Neural cell (in vitro differentiated cells): Measurements from ENCODE around the gene SETD1A. TPM values are rescaled to one million over a fixed set of nuclear protein-coding genes. Genes with fewer than 3 reads are reported as not detected.

Experiments used
- H2AFZ ChIP-seq: fragments of 200-600, 300-800 bp; sonication (generic), shearing (Covaris generic); 2 replicates; pipeline ENCODE4 v1.6.0; 2014; ENCODE audit warnings: low read depth, mild to moderate bottlenecking, antibody characterized with exemption, low read length, moderate library complexity
- H3F3A ChIP-seq: fragments of 200-600 bp; shearing (Covaris generic); 2 replicates; pipeline ENCODE4 v1.6.1; 2016; ENCODE audit warnings: mild to moderate bottlenecking, moderate library complexity, mixed read lengths, antibody characterized with exemption, low read length; ENCODE audit not compliant: insufficient read depth, poor library complexity, severe bottlenecking
- H3K27ac ChIP-seq: fragments of 200-600, 300-800 bp; sonication (generic), shearing (Covaris generic); 2 replicates; pipeline ENCODE4 v1.5.1; 2014; ENCODE audit warnings: mild to moderate bottlenecking, low read length, moderate library complexity
- H3K27me3 ChIP-seq: fragments of 300-800, 200-600 bp; sonication (generic), shearing (Covaris generic); 2 replicates; pipeline ENCODE4 v1.6.0; 2014; ENCODE audit warnings: mild to moderate bottlenecking, low read depth, low read length, moderate library complexity; ENCODE audit not compliant: insufficient read depth
- H3K36me3 ChIP-seq: fragments of 300-800, 200-600 bp; sonication (generic), shearing (Covaris generic); 2 replicates; pipeline ENCODE4 v1.5.1; 2014; ENCODE audit warnings: mild to moderate bottlenecking, antibody characterized with exemption, low read length, moderate library complexity; ENCODE audit not compliant: insufficient read depth
- H3K4me2 ChIP-seq: fragments of 300-800, 200-600 bp; sonication (generic), shearing (Covaris generic); 2 replicates; pipeline ENCODE4 v1.6.0; 2014; ENCODE audit warnings: mild to moderate bottlenecking, low read length
- H3K4me3 ChIP-seq: fragments of 300-800, 200-600 bp; sonication (generic), shearing (Covaris generic); 2 replicates; pipeline ENCODE4 v1.5.1; 2014; ENCODE audit warnings: mild to moderate bottlenecking, low read length, moderate library complexity
- H3K79me2 ChIP-seq: fragments of 200-600 bp; shearing (Covaris generic); replicated peaks from 2 replicates; pipeline ENCODE4 v1.6.0; 2014; ENCODE audit warnings: mild to moderate bottlenecking, low read length, moderate library complexity; ENCODE audit not compliant: insufficient read depth
- H3K9ac ChIP-seq: fragments of 300-800, 200-600 bp; sonication (generic), shearing (Covaris generic); 2 replicates; pipeline ENCODE4 v1.6.1; 2016; ENCODE audit warnings: mild to moderate bottlenecking, low read length, mixed read lengths
- H3K9me2 ChIP-seq: fragments of 200-600 bp; shearing (Covaris generic); 2 replicates; pipeline ENCODE4 v1.6.1; 2016; ENCODE audit warnings: mild to moderate bottlenecking, low read length, mixed read lengths; ENCODE audit not compliant: insufficient read depth
- H3K9me3 ChIP-seq: fragments of 200-600, 300-800 bp; sonication (generic), shearing (Covaris generic); 2 replicates; pipeline ENCODE4 v1.6.1; 2016; ENCODE audit warnings: mild to moderate bottlenecking, mixed run types, low read length, moderate library complexity, mixed read lengths
- H4K20me1 ChIP-seq: fragments of 200-600 bp; shearing (Covaris generic); 2 replicates; pipeline ENCODE4 v1.6.1; 2016; ENCODE audit warnings: mild to moderate bottlenecking, mixed run types; ENCODE audit not compliant: insufficient read depth
- CTCF ChIP-seq: fragments of 450-650 bp; IDR thresholded peaks from 2 replicates; pipeline ENCODE4 v1.5.1; 2014; ENCODE audit warnings: antibody characterized with exemption, mild to moderate bottlenecking, moderate library complexity; ENCODE audit not compliant: poor library complexity, severe bottlenecking
- EP300 ChIP-seq: fragments of 450-650 bp; conservative IDR thresholded peaks from 2 replicates; pipeline ENCODE4 v1.6.1; 2014; ENCODE audit warnings: antibody characterized with exemption, mild to moderate bottlenecking, moderate library complexity; ENCODE audit not compliant: poor library complexity, severe bottlenecking
- EZH2 ChIP-seq: fragments of 200-600, 300-800 bp; shearing (Covaris generic), sonication (generic); IDR thresholded peaks from 2 replicates; pipeline ENCODE4 v1.6.1; 2014; ENCODE audit warnings: antibody characterized with exemption, low read length, borderline replicate concordance, mild to moderate bottlenecking; ENCODE audit not compliant: insufficient read depth, poor library complexity, severe bottlenecking
- MXI1 ChIP-seq: fragments of 450-650 bp; conservative IDR thresholded peaks from 2 replicates; pipeline ENCODE4 v1.6.1; 2014; ENCODE audit warnings: antibody characterized with exemption, mild to moderate bottlenecking; ENCODE audit not compliant: poor library complexity, severe bottlenecking
- POLR2AphosphoS5 ChIP-seq: IDR thresholded peaks from 2 replicates; pipeline ENCODE4 v1.6.1; 2012
- RAD21 ChIP-seq: fragments of 450-650 bp; conservative IDR thresholded peaks from 2 replicates; pipeline ENCODE4 v1.6.1; 2014; ENCODE audit warnings: antibody characterized with exemption, mild to moderate bottlenecking, moderate library complexity
- REST ChIP-seq: IDR thresholded peaks from 2 replicates; pipeline ENCODE4 v1.6.1; 2012; ENCODE audit warnings: borderline replicate concordance
- SMC3 ChIP-seq: fragments of 450-650 bp; conservative IDR thresholded peaks from 2 replicates; pipeline ENCODE4 v1.6.1; 2014; ENCODE audit warnings: antibody characterized with exemption, mild to moderate bottlenecking, moderate library complexity; ENCODE audit not compliant: poor library complexity
- TAF1 ChIP-seq: IDR thresholded peaks from 2 replicates; pipeline ENCODE4 v1.6.1; 2012; ENCODE audit warnings: low read depth
- polyA plus RNA-seq: library from polyadenylated mRNA; depleted of rRNA; stranded (reverse); fragments of >200 nt; gene quantifications from 2 replicates; pipeline ENCODE4 v1.2.3, GENCODE V29; 2014

Gene SETD1A
- polyA plus RNA-seq, 1 donor from 2014 or later, result 1.4 TPM

GRCh38 chr16:30980023-30980371, 22.4 kb downstream of the SETD1A start:
- H3K36me3 ChIP-seq, result no peaks in the 10 kb centered on the region
- no peak for TF ChIP-seq TAF1
- no peak for TF ChIP-seq POLR2AphosphoS5
- TF ChIP-seq RAD21, result no peak
- TF ChIP-seq REST, result no peak
- no peak for TF ChIP-seq EZH2
- TF ChIP-seq EP300, result no peak
- TF ChIP-seq SMC3, result no peak
- no peak for TF ChIP-seq MXI1
- TF ChIP-seq CTCF, result no peak
- no peak overlapping the region for H3K9ac ChIP-seq
- no peak overlapping the region for H3K4me2 ChIP-seq
- no peaks in the 10 kb centered on the region for H3K9me3 ChIP-seq
- no peaks in the 10 kb centered on the region for H3K79me2 ChIP-seq
- no peak overlapping the region for H3K4me3 ChIP-seq
- no peaks in the 10 kb centered on the region for H3K27me3 ChIP-seq
- no peak overlapping the region for H2AFZ ChIP-seq
- H3K9me2 ChIP-seq, result no peaks in the 10 kb centered on the region
- H3K27ac ChIP-seq, result no peak overlapping the region
- no peaks in the 10 kb centered on the region for H3F3A ChIP-seq
- no peaks in the 10 kb centered on the region for H4K20me1 ChIP-seq

- no peak overlapping the region for H3K9ac ChIP-seq
- H4K20me1 ChIP-seq, result no peaks in the 10 kb centered on the region
- H2AFZ ChIP-seq, result no peak overlapping the region
- no peaks in the 10 kb centered on the region for H3K9me3 ChIP-seq
- TF ChIP-seq SMC3, result no peak
- TF ChIP-seq MXI1, result no peak
- no peak for TF ChIP-seq TAF1
- no peak for TF ChIP-seq EZH2
- no peak for TF ChIP-seq EP300
- no peak for TF ChIP-seq REST
- no peak for TF ChIP-seq POLR2AphosphoS5
- no peaks in the 10 kb centered on the region for H3K79me2 ChIP-seq
- H3K36me3 ChIP-seq, result no peaks in the 10 kb centered on the region
- no peak overlapping the region for H3K4me2 ChIP-seq
- H3K27ac ChIP-seq, result no peak overlapping the region
- H3K4me3 ChIP-seq, result no peak overlapping the region
- no peaks in the 10 kb centered on the region for H3K27me3 ChIP-seq
- H3F3A ChIP-seq, result no peaks in the 10 kb centered on the region
- no peaks in the 10 kb centered on the region for H3K9me2 ChIP-seq
Observed at GRCh38 chr16:30980434-30980833, 22.9 kb downstream of the SETD1A start.
